BE2C (cell line): ENCODE data around the gene OSCAR.

Source experiments
- DNase-seq: peaks from one replicate; pipeline ENCODE4 v3.0.0-alpha.2; 2020
- H3K27me3 ChIP-seq: fragments of 250-450 bp; sonication (Bioruptor Pico); 2 replicates; pipeline ENCODE4 v1.5.1; 2020; ENCODE audit warnings: mild to moderate bottlenecking
- H3K36me3 ChIP-seq: fragments of 250-450 bp; sonication (Bioruptor Pico); 2 replicates; pipeline ENCODE4 v1.5.1; 2020; ENCODE audit warnings: mild to moderate bottlenecking
- H3K4me1 ChIP-seq: fragments of 250-450 bp; sonication (Bioruptor Pico); 2 replicates; pipeline ENCODE4 v1.5.1; 2020
- H3K4me3 ChIP-seq: 2 replicates; pipeline ENCODE4 v1.5.1; 2011; ENCODE audit warnings: low read depth, low read length
- H3K9me3 ChIP-seq: fragments of 250-450 bp; sonication (Bioruptor Pico); 2 replicates; pipeline ENCODE4 v1.5.1; 2020
- TF ChIP-seq, protein P1 (sequence below): IDR thresholded peaks from 2 replicates; pipeline ENCODE4 v1.5.1; 2012; ENCODE audit warnings: mild to moderate bottlenecking, low read depth, low read length

The OSCAR gene

GRCh38 chr19:54073829-54074228 is 26.8 kb downstream of the OSCAR start:
- Histone ChIP-seq H3K9me3 (no peaks in the 10 kb centered on the region), H3K36me3 (no peaks in the 10 kb centered on the region), H3K4me1 (no peaks in the 10 kb centered on the region), H3K27me3 (no peaks in the 10 kb centered on the region; the same call in 1 of the 2 replicates), H3K4me3 (no peak overlapping the region)
- DNase-seq, result no peak
- TF ChIP-seq, protein P1, sequence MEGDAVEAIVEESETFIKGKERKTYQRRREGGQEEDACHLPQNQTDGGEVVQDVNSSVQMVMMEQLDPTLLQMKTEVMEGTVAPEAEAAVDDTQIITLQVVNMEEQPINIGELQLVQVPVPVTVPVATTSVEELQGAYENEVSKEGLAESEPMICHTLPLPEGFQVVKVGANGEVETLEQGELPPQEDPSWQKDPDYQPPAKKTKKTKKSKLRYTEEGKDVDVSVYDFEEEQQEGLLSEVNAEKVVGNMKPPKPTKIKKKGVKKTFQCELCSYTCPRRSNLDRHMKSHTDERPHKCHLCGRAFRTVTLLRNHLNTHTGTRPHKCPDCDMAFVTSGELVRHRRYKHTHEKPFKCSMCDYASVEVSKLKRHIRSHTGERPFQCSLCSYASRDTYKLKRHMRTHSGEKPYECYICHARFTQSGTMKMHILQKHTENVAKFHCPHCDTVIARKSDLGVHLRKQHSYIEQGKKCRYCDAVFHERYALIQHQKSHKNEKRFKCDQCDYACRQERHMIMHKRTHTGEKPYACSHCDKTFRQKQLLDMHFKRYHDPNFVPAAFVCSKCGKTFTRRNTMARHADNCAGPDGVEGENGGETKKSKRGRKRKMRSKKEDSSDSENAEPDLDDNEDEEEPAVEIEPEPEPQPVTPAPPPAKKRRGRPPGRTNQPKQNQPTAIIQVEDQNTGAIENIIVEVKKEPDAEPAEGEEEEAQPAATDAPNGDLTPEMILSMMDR, result no peak

- Histone ChIP-seq H3K27me3 (peaks cover 12% of the 10 kb centered on the region), H3K36me3 (no peaks in the 10 kb centered on the region), H3K9me3 (no peaks in the 10 kb centered on the region), H3K4me3 (no peak overlapping the region), H3K4me1 (no peaks in the 10 kb centered on the region)
- TF ChIP-seq, protein P1, result no peak
- no peak for DNase-seq
Measured at GRCh38 chr19:54069470-54069869, 31.1 kb downstream of the OSCAR start.

- peaks cover 27% of the 10 kb centered on the region for H3K27me3 ChIP-seq
- TF ChIP-seq, protein P1, result no peak
- no peak for DNase-seq
- no peaks in the 10 kb centered on the region for H3K9me3 ChIP-seq
- no peaks in the 10 kb centered on the region for H3K36me3 ChIP-seq
- H3K4me1 ChIP-seq, result no peaks in the 10 kb centered on the region
- no peak within 1 kb of the TSS for H3K4me3 ChIP-seq
Measured at GRCh38 chr19:54063350-54064116, 37.1 kb downstream of the OSCAR start, which contains the start of gene VSTM1. TSS of gene VSTM1 (minus strand) at chr19:54063897. CDS start at chr19:54063777, 120 bp downstream.

DNA sequence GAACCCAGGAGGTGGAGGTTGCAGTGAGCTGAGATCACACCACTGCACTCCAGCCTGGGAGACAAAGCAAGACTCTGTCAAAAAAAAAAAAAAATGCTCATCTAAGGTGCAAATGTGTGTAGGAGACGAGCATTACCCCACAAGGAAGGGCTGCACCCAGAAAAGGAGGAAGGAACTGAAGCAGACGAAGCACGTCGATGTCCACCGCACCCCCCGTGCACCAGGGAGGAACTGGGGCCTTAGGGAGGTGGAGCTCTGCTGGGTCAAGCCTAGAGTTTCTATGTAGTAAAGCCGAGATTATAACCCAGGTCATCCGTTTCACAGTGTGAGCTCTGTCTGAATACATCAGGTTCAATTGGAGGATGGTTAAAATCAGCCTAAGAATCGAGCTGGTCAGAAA is 38.0 kb downstream of the OSCAR start:
- peaks cover 27% of the 10 kb centered on the region for H3K27me3 ChIP-seq
- no peak for DNase-seq
- H3K4me3 ChIP-seq, result no peak overlapping the region
- TF ChIP-seq, protein P1, result no peak
- H3K36me3 ChIP-seq, result no peaks in the 10 kb centered on the region
- no peaks in the 10 kb centered on the region for H3K4me1 ChIP-seq
- no peaks in the 10 kb centered on the region for H3K9me3 ChIP-seq

DNA sequence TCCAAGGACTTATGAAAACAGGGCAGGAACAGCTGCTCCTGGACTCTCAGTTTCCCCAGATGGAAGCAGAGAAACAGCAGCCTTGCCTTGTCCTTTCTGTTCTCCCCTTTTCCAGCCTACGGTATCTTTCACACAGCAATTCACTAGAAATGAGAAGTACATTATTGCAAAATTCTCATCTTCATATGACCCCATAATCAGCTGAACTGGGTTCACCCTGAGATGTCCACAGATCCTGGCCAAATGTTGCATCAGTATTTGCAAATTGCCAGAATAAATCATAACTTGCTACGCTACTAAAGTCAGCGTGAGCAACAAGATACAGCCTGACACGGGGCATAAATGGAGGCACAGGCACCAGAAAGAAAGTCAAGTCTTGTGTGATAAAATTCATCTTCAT is 53.0 kb downstream of the OSCAR start:
- TF ChIP-seq, protein P1, result no peak
- H3K9me3 ChIP-seq, result no peaks in the 10 kb centered on the region
- H3K4me1 ChIP-seq, result no peaks in the 10 kb centered on the region
- no peak for DNase-seq
- H3K36me3 ChIP-seq, result no peaks in the 10 kb centered on the region
- no peak overlapping the region for H3K4me3 ChIP-seq
- H3K27me3 ChIP-seq, result no peaks in the 10 kb centered on the region

- Histone ChIP-seq H3K27me3 (no peaks in the 10 kb centered on the region), H3K4me3 (no peak overlapping the region), H3K4me1 (no peaks in the 10 kb centered on the region), H3K9me3 (no peaks in the 10 kb centered on the region), H3K36me3 (no peaks in the 10 kb centered on the region)
- no peak for DNase-seq
- TF ChIP-seq, protein P1, result no peak
Measured at GRCh38 chr19:54045771-54046170, 54.8 kb downstream of the OSCAR start.
